ENCODE results near the gene GRIFIN.

GRCh38 chr7:2480070-2480408 lies 3.8 kb upstream of the GRIFIN start:
- no peak for TF ChIP-seq CTCF (IDR thresholded peaks at IDR 0.05)
- TF ChIP-seq POLR2A (IDR thresholded peaks at IDR 0.05): no peak
